NCI-H146 (cell line): ENCODE results near the gene NTF3.

ENCODE experiments used
- DNase-seq: peaks from one replicate; lab custom pipeline; 2025; lab: John Stamatoyannopoulos, UW

NTF3 gene

GRCh38 chr12:5487948-5488625 is 56.2 kb downstream of the NTF3 start:
- no peak for DNase-seq

GRCh38 chr12:5488626-5488955 is 56.7 kb downstream of the NTF3 start:
- no peak for DNase-seq

GRCh38 chr12:5489017-5489416 is 57.1 kb downstream of the NTF3 start:
- no peak for DNase-seq

GRCh38 chr12:5489760-5490406 is 58.0 kb downstream of the NTF3 start:
- no peak for DNase-seq

GRCh38 chr12:5492562-5492961 is 60.7 kb downstream of the NTF3 start:
- DNase-seq: no peak

GRCh38 chr12:5493018-5493417 is 61.1 kb downstream of the NTF3 start:
- no peak for DNase-seq

GRCh38 chr12:5494343-5494742 is 62.4 kb downstream of the NTF3 start:
- DNase-seq: no peak

GRCh38 chr12:5497329-5498053 is 65.6 kb downstream of the NTF3 start:
- DNase-seq: no peak

GRCh38 chr12:5498076-5498475 is 66.2 kb downstream of the NTF3 start:
- no peak for DNase-seq

GRCh38 chr12:5498806-5499205 is 66.9 kb downstream of the NTF3 start:
- no peak for DNase-seq

- no peak for DNase-seq
Observed at GRCh38 chr12:5499566-5500330, 67.8 kb downstream of the NTF3 start.

GRCh38 chr12:5500331-5500659 is 68.4 kb downstream of the NTF3 start:
- no peak for DNase-seq

- no peak for DNase-seq
Observed at GRCh38 chr12:5503774-5504173, 71.9 kb downstream of the NTF3 start.

- no peak for DNase-seq
Observed at GRCh38 chr12:5505116-5505515, 73.2 kb downstream of the NTF3 start.

GRCh38 chr12:5505751-5506150 is 73.8 kb downstream of the NTF3 start:
- DNase-seq: no peak

GRCh38 chr12:5506295-5506694 is 74.4 kb downstream of the NTF3 start:
- DNase-seq: no peak

GRCh38 chr12:5506821-5507231 is 74.9 kb downstream of the NTF3 start:
- DNase-seq: no peak

GRCh38 chr12:5507401-5507935 is 75.6 kb downstream of the NTF3 start:
- DNase-seq: no peak

GRCh38 chr12:5507944-5508343 is 76.0 kb downstream of the NTF3 start:
- DNase-seq: no peak

- no peak for DNase-seq
Observed at GRCh38 chr12:5509102-5509501, 77.2 kb downstream of the NTF3 start.

GRCh38 chr12:5509557-5509956 is 77.6 kb downstream of the NTF3 start:
- no peak for DNase-seq

- DNase-seq: no peak
Observed at GRCh38 chr12:5510251-5510805, 78.4 kb downstream of the NTF3 start.
